Astrocyte (in vitro differentiated cells and primary cell): ENCODE results near the gene GABARAP. TPM values are rescaled to one million over a fixed set of nuclear protein-coding genes. Genes with fewer than 3 reads are reported as not detected.

Experiments used
- DNase-seq: peaks from one replicate; pipeline ENCODE4 v3.0.0-alpha.2; 2010; ENCODE audit warnings: low read depth
- FAIRE-seq: peaks from 2 replicates; lab custom pipeline; 2011; peaks lifted over from hg19 to GRCh38; lab: Jason Lieb, UNC
- H2AFZ ChIP-seq: 2 replicates; pipeline ENCODE4 v1.6.0; 2012; ENCODE audit warnings: low read depth, low read length, inconsistent platforms
- H3K27ac ChIP-seq: 2 replicates; pipeline ENCODE4 v1.5.1; 2011; ENCODE audit warnings: low read depth, low read length, inconsistent platforms
- H3K27me3 ChIP-seq: 2 replicates; pipeline ENCODE4 v1.6.0; 2011; ENCODE audit warnings: low read length, inconsistent platforms; ENCODE audit not compliant: insufficient read depth
- H3K36me3 ChIP-seq: 2 replicates; pipeline ENCODE4 v1.5.1; 2011; ENCODE audit warnings: low read length, inconsistent platforms; ENCODE audit not compliant: insufficient read depth
- H3K4me1 ChIP-seq: 2 replicates; pipeline ENCODE4 v1.5.1; 2011; ENCODE audit warnings: low read length, inconsistent platforms; ENCODE audit not compliant: insufficient read depth
- H3K4me2 ChIP-seq: 2 replicates; pipeline ENCODE4 v1.6.0; 2012; ENCODE audit warnings: low read length, inconsistent platforms
- H3K4me3 ChIP-seq: 2 replicates; pipeline ENCODE4 v1.5.1; 2011; ENCODE audit warnings: low read depth, mild to moderate bottlenecking, low read length, inconsistent platforms; ENCODE audit not compliant: insufficient read depth
- H3K79me2 ChIP-seq: 2 replicates; pipeline ENCODE4 v1.6.0; 2012; ENCODE audit warnings: mild to moderate bottlenecking, low read length, inconsistent platforms; ENCODE audit not compliant: insufficient read depth
- H3K9ac ChIP-seq: 2 replicates; pipeline ENCODE4 v1.6.0; 2012; ENCODE audit warnings: mild to moderate bottlenecking, low read length, inconsistent platforms
- H3K9me3 ChIP-seq: 2 replicates; pipeline ENCODE4 v1.5.1; 2012; ENCODE audit warnings: low read depth, mild to moderate bottlenecking, low read length, inconsistent platforms; ENCODE audit not compliant: insufficient read depth
- H4K20me1 ChIP-seq: 2 replicates; pipeline ENCODE4 v1.6.0; 2012; ENCODE audit warnings: low read length, inconsistent platforms; ENCODE audit not compliant: insufficient read depth
- H3K27ac Mint-ChIP-seq: one replicate; pipeline ENCODE4 v1.8.0; 2021; ENCODE audit warnings: mild to moderate bottlenecking, mixed read lengths; ENCODE audit not compliant: unreplicated experiment
- H3K27me3 Mint-ChIP-seq: one replicate; pipeline ENCODE4 v1.8.0; 2021; ENCODE audit warnings: low read depth, mixed read lengths; ENCODE audit not compliant: unreplicated experiment
- H3K36me3 Mint-ChIP-seq: one replicate; pipeline ENCODE4 v1.8.0; 2021; ENCODE audit warnings: low read depth, mixed read lengths; ENCODE audit not compliant: unreplicated experiment
- H3K4me1 Mint-ChIP-seq: one replicate; pipeline ENCODE4 v1.8.0; 2021; ENCODE audit warnings: low read depth, mixed read lengths; ENCODE audit not compliant: unreplicated experiment
- H3K4me3 Mint-ChIP-seq: one replicate; pipeline ENCODE4 v1.8.0; 2021; ENCODE audit warnings: mild to moderate bottlenecking, moderate library complexity, mixed read lengths; ENCODE audit not compliant: unreplicated experiment
- H3K9me3 Mint-ChIP-seq: one replicate; pipeline ENCODE4 v1.8.0; 2021; ENCODE audit warnings: mild to moderate bottlenecking, mixed read lengths; ENCODE audit not compliant: unreplicated experiment
- EZH2 ChIP-seq: IDR thresholded peaks from 2 replicates; pipeline ENCODE4 v1.6.1; 2012; ENCODE audit warnings: mild to moderate bottlenecking, low read length, inconsistent platforms; ENCODE audit not compliant: insufficient read depth
- total RNA-seq: library from RNA; stranded (reverse); gene quantifications from 2 replicates; pipeline ENCODE4 v1.2.1, GENCODE V29; 2021
- TF ChIP-seq, protein P1 (sequence below): IDR thresholded peaks from 2 replicates; pipeline ENCODE4 v1.5.1; 2011; ENCODE audit warnings: low read depth, mild to moderate bottlenecking, inconsistent platforms, low read length, moderate library complexity; ENCODE audit not compliant: insufficient read depth

The GABARAP gene
- total RNA-seq, 1 donor from 2014 or later: 434 TPM

DNA sequence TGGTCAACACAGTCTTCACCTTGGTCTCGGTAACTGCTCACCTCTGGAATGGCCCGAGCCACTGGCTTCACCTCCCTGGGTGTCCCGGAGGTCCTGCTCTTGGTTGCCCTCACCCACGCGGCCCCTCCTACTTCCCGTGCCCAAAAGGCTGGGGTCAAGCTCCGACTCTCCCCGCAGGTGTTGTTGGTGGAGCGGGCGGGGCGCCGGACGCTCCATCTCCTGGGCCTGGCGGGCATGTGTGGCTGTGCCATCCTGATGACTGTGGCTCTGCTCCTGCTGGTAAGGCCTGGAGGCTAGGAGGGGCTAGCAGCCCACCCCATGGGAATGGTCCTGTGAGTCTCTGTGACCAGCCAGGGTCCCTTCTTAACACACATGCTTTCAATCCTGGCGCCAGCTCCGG is 42.7 kb upstream of the GABARAP start:
- no peaks in the 10 kb centered on the region for H3K79me2 ChIP-seq
- no peaks in the 10 kb centered on the region for H3K9me3 ChIP-seq
- no peaks in the 10 kb centered on the region for H3K36me3 ChIP-seq
- H3K4me1 Mint-ChIP-seq: no peaks in the 10 kb centered on the region
- no peak overlapping the region for H3K4me3 Mint-ChIP-seq
- no peak overlapping the region for H3K27ac ChIP-seq
- TF ChIP-seq, protein P1, sequence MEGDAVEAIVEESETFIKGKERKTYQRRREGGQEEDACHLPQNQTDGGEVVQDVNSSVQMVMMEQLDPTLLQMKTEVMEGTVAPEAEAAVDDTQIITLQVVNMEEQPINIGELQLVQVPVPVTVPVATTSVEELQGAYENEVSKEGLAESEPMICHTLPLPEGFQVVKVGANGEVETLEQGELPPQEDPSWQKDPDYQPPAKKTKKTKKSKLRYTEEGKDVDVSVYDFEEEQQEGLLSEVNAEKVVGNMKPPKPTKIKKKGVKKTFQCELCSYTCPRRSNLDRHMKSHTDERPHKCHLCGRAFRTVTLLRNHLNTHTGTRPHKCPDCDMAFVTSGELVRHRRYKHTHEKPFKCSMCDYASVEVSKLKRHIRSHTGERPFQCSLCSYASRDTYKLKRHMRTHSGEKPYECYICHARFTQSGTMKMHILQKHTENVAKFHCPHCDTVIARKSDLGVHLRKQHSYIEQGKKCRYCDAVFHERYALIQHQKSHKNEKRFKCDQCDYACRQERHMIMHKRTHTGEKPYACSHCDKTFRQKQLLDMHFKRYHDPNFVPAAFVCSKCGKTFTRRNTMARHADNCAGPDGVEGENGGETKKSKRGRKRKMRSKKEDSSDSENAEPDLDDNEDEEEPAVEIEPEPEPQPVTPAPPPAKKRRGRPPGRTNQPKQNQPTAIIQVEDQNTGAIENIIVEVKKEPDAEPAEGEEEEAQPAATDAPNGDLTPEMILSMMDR: no peak
- no peak for TF ChIP-seq EZH2
- H3K9ac ChIP-seq: no peak overlapping the region
- DNase-seq (no peak), FAIRE-seq (no peak)
- H3K4me2 ChIP-seq: no peak overlapping the region
- H3K36me3 Mint-ChIP-seq: peaks cover 2% of the 10 kb centered on the region
- H3K4me1 ChIP-seq: peaks cover 14% of the 10 kb centered on the region
- H3K27ac Mint-ChIP-seq: no peak overlapping the region
- no peak overlapping the region for H3K4me3 ChIP-seq
- no peak overlapping the region for H2AFZ ChIP-seq
- H3K9me3 Mint-ChIP-seq: no peaks in the 10 kb centered on the region
- peaks cover 61% of the 10 kb centered on the region for H3K27me3 Mint-ChIP-seq
- H3K27me3 ChIP-seq: peaks cover 33% of the 10 kb centered on the region
- no peaks in the 10 kb centered on the region for H4K20me1 ChIP-seq

DNA sequence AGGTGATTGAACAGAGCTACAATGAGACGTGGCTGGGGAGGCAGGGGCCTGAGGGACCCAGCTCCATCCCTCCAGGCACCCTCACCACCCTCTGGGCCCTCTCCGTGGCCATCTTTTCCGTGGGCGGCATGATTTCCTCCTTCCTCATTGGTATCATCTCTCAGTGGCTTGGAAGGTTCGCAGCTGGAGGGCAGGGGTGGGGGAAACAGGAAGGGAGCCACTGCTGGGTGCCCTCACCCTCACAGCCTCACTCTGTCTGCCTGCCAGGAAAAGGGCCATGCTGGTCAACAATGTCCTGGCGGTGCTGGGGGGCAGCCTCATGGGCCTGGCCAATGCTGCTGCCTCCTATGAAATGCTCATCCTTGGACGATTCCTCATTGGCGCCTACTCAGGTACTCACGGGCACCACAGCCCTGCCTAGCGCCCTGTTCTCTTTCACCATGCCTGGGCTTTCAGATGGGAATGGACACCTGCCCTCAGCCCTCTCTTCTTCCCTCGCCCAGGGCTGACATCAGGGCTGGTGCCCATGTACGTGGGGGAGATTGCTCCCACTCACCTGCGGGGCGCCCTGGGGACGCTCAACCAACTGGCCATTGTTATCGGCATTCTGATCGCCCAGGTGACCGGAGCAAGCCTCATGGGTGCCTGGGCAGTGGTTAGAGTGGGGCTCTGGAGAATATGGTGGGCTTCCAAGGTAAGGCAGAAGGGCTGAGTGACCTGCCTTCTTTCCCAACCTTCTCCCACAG is 41.4 kb upstream of the GABARAP start:
- H3K36me3 ChIP-seq: no peaks in the 10 kb centered on the region
- no peak overlapping the region for H3K4me2 ChIP-seq
- H3K4me3 Mint-ChIP-seq: no peak overlapping the region
- H3K4me3 ChIP-seq: no peak overlapping the region
- H3K9ac ChIP-seq: no peak overlapping the region
- no peaks in the 10 kb centered on the region for H3K9me3 Mint-ChIP-seq
- peaks cover 14% of the 10 kb centered on the region for H3K4me1 ChIP-seq
- no peaks in the 10 kb centered on the region for H3K79me2 ChIP-seq
- TF ChIP-seq EZH2: no peak
- TF ChIP-seq, protein P1: no peak
- H3K9me3 ChIP-seq: no peaks in the 10 kb centered on the region
- H3K36me3 Mint-ChIP-seq: peaks cover 2% of the 10 kb centered on the region
- no peaks in the 10 kb centered on the region for H3K4me1 Mint-ChIP-seq
- peaks cover 61% of the 10 kb centered on the region for H3K27me3 Mint-ChIP-seq
- FAIRE-seq (no peak), DNase-seq (no peak)
- no peak overlapping the region for H2AFZ ChIP-seq
- H3K27ac Mint-ChIP-seq: no peak overlapping the region
- peaks cover 33% of the 10 kb centered on the region for H3K27me3 ChIP-seq
- no peak overlapping the region for H3K27ac ChIP-seq
- H4K20me1 ChIP-seq: no peaks in the 10 kb centered on the region

DNA sequence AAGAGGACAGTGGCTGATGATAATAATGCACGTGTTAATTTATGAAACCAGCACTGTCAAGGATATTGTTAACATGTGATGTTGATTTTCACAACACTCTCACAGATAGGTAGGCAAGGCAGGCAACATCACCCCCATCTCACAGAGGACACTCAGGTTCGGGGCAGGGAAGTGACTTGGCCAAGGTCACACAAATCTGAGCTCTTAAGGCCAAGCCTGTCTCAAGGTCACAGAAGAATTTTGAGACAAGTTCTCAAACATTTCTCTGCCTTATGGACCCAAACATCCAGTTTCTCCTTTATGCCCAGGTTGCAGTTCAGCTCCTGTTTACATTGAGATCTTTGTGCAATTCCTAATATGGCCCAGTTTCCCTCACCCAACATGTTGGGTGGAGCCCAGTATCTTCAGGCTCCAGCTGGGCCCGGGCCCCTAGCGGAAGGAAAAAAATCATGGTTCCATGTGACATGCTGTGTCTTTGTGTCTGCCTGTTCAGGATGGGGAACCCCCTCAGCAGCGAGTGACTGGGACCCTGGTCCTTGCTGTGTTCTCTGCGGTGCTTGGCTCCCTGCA is 40.6 kb upstream of the GABARAP start:
- Mint-ChIP-seq H3K4me1 (no peaks in the 10 kb centered on the region), H3K27me3 (peaks cover 54% of the 10 kb centered on the region), H3K27ac (no peak overlapping the region), H3K4me3 (no peak overlapping the region), H3K36me3 (no peaks in the 10 kb centered on the region), H3K9me3 (no peaks in the 10 kb centered on the region)
- no peak overlapping the region for H3K27ac ChIP-seq
- no peaks in the 10 kb centered on the region for H3K36me3 ChIP-seq
- no peak overlapping the region for H3K9ac ChIP-seq
- H2AFZ ChIP-seq: no peak overlapping the region
- no peak for DNase-seq
- no peaks in the 10 kb centered on the region for H3K9me3 ChIP-seq
- TF ChIP-seq, protein P1: no peak
- no peak for TF ChIP-seq EZH2
- peaks cover 28% of the 10 kb centered on the region for H3K27me3 ChIP-seq
- H3K4me3 ChIP-seq: no peak overlapping the region
- H3K79me2 ChIP-seq: no peaks in the 10 kb centered on the region
- peaks cover 14% of the 10 kb centered on the region for H3K4me1 ChIP-seq
- no peak overlapping the region for H3K4me2 ChIP-seq
- FAIRE-seq: no peak
- H4K20me1 ChIP-seq: no peaks in the 10 kb centered on the region
